OCI-LY1 (cell line): ENCODE measurements around the gene DDOST.

Experiments used
- EZH2 ChIP-seq: fragments of 200-600 bp; sonication (generic), shearing (Covaris generic); IDR thresholded peaks from 2 replicates; pipeline ENCODE4 v1.8.0; 2017; ENCODE audit warnings: borderline replicate concordance, mixed run types, mild to moderate bottlenecking, antibody characterized with exemption, low read length, moderate library complexity, mixed read lengths
- TF ChIP-seq, protein P1 (sequence below): fragments of 200-600 bp; sonication (generic), shearing (Covaris generic); IDR thresholded peaks from 2 replicates; pipeline ENCODE4 v1.5.1; 2017; ENCODE audit warnings: mild to moderate bottlenecking, antibody characterized with exemption, low read length, moderate library complexity, mixed read lengths

DNA sequence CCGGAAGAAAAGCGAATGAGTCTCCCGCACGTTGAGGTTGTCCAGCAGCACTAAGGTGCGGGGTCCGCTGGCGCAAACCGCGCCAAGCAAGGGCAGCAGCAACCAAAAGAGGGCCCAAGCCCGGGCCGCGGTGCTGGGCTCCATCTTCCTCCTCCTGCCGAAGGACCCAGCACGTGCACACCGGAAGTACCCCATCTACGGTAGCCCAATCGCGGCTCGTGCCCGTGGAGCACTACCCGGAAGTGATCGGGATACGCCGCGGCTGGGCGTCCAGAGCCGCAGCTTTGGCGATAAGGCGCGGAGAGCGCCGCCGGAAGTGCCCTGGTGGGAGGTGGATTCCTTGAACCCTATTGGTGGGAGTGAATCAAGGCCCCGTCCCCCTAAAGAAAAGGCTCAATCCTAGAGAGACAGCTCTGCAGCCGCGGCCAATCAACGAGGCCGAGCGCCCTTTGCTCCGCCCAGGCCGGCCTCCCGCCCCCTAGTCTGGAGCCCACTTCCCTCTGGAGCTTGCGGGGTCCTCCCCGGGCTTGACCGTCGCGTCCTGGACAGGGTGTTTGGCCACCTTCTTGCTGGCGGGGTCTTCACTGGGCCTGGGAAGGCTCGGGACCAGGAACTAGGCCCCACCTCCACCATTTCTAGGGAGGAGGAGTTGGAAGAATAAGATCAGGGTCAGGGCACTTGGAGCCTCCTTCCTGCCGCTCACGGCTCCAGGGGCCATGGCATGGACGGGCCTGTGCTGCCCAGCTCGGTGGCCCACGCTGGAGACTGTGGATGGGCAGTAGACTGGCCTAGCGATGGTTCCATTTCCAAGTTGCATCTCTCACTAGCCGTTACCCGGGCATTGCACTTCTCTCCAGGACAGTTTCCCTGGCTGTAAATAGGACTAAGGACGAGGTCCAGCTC, at the start of gene DDOST:
- no peak for TF ChIP-seq EZH2
- TF ChIP-seq, protein P1, sequence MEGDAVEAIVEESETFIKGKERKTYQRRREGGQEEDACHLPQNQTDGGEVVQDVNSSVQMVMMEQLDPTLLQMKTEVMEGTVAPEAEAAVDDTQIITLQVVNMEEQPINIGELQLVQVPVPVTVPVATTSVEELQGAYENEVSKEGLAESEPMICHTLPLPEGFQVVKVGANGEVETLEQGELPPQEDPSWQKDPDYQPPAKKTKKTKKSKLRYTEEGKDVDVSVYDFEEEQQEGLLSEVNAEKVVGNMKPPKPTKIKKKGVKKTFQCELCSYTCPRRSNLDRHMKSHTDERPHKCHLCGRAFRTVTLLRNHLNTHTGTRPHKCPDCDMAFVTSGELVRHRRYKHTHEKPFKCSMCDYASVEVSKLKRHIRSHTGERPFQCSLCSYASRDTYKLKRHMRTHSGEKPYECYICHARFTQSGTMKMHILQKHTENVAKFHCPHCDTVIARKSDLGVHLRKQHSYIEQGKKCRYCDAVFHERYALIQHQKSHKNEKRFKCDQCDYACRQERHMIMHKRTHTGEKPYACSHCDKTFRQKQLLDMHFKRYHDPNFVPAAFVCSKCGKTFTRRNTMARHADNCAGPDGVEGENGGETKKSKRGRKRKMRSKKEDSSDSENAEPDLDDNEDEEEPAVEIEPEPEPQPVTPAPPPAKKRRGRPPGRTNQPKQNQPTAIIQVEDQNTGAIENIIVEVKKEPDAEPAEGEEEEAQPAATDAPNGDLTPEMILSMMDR, result peak; percentile 28; the same call in 1 of the 2 replicates
